ENCODE measurements around the gene TIE1.

DNA sequence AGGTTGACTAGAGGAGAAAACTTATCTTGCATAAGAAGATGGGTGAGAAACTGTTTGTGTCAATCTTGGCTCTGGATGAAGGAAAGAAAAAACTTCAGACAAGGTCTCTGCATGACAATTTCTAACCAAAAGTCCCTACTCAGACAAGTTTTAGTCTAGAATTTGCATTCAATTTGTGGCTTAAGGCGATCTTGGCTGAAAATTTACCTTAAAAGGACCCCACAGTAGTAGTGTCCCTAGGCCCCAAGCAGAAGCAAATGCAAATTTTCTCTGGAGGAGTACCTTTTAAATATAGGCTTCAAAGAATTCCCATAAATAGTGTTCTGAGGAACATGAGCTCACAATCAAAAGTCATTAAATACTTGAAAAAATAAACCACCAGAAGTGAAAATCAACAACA is 48.6 kb upstream of the TIE1 start:
- TF ChIP-seq CTCF (IDR thresholded peaks at IDR 0.05) (no peak), POLR2A (IDR thresholded peaks at IDR 0.05) (no peak)
